Right lobe of liver (tissue), 4 donors: Measurements from ENCODE around the gene FAM241B.

Source experiments
- CTCF ChIP-seq, 4 donors: fragments of 200-600 bp in 3 of 4; fragments of 450-650 bp in 1 of 4; IDR thresholded peaks; one replicate each; pipeline versions ENCODE4 v1.5.1 to v1.8.0; 2016 to 2022; ENCODE audit warnings: antibody characterized with exemption in 4 of 4, mild to moderate bottlenecking in 2 of 4
- POLR2A ChIP-seq: fragments of 450-650 bp; IDR thresholded peaks from one replicate; pipeline ENCODE4 v1.6.1; 2017; ENCODE audit warnings: antibody characterized with exemption, mild to moderate bottlenecking
- donor health status: DM: no; HTN: no; CAD: no.
- donor health status: DM: no; HTN: no; CAD: no.
- donor health status: DM: no; HTN: yes; CAD: no.

- TF ChIP-seq CTCF (IDR thresholded peaks at IDR 0.05) = no peak
- TF ChIP-seq POLR2A = no peak
These were observed 41.7 kb upstream of the FAM241B start for GRCh38 chr10:69588358-69588757.
